K562 (cell line): ENCODE results near the gene DEGS1. TPM values are rescaled to one million over a fixed set of nuclear protein-coding genes. Genes with fewer than 3 reads are reported as not detected.

Experiments
- CAMTA2 ChIP-seq: fragments of 250-450 bp; sonication (Bioruptor Pico); conservative IDR thresholded peaks from 2 replicates; pipeline ENCODE4 v1.5.1; 2022
- CCNT2 ChIP-seq: IDR thresholded peaks from 2 replicates; pipeline ENCODE4 v1.6.1; 2011; ENCODE audit warnings: borderline replicate concordance, low read depth, mild to moderate bottlenecking, moderate library complexity, mixed read lengths, low read length; ENCODE audit not compliant: insufficient read length; ENCODE audit errors: extremely low read depth
- CREB3 ChIP-seq: fragments of 450-650 bp; conservative IDR thresholded peaks from 2 replicates; pipeline ENCODE4 v1.6.1; 2016; ENCODE audit warnings: missing genetic modification characterization, low read depth, mild to moderate bottlenecking, missing compliant biosample characterization, moderate library complexity
- CREM ChIP-seq: IDR thresholded peaks from 2 replicates; pipeline ENCODE4 v1.6.1; 2014; ENCODE audit warnings: antibody characterized with exemption, low read depth
- DACH1 ChIP-seq: fragments of 450-650 bp; IDR thresholded peaks from 2 replicates; pipeline ENCODE4 v1.6.1; 2018; ENCODE audit not compliant: partially characterized antibody
- EHMT2 ChIP-seq: fragments of 450-650 bp; IDR thresholded peaks from 2 replicates; pipeline ENCODE4 v1.6.1; 2018; ENCODE audit warnings: antibody characterized with exemption
- MBD2 ChIP-seq: sonication (generic); IDR thresholded peaks from 2 replicates; pipeline ENCODE4 v1.6.1; 2016; ENCODE audit warnings: low read depth, borderline replicate concordance
- PKNOX1 ChIP-seq: fragments of 450-650 bp; IDR thresholded peaks from 2 replicates; pipeline ENCODE4 v1.6.1; 2016
- PRDM10 ChIP-seq: fragments of 450-650 bp; IDR thresholded peaks from 2 replicates; pipeline ENCODE4 v1.6.1; 2018; ENCODE audit not compliant: partially characterized antibody
- SOX6 ChIP-seq: fragments of 450-650 bp; IDR thresholded peaks from 2 replicates; pipeline ENCODE4 v1.6.1; 2014; ENCODE audit warnings: mild to moderate bottlenecking
- THRAP3 ChIP-seq: fragments of 450-650 bp; IDR thresholded peaks from 2 replicates; pipeline ENCODE4 v1.6.1; 2016; ENCODE audit warnings: mild to moderate bottlenecking, inconsistent platforms, borderline replicate concordance
- ZEB2 ChIP-seq: fragments of 450-650 bp; IDR thresholded peaks from 2 replicates; pipeline ENCODE4 v1.6.1; 2016
- ZFPM2 ChIP-seq: fragments of 250-450 bp; sonication (Bioruptor Pico); IDR thresholded peaks from 2 replicates; pipeline ENCODE4 v1.5.1; 2022; ENCODE audit warnings: mild to moderate bottlenecking
- ZNF583 ChIP-seq: fragments of 250-450 bp; sonication (Bioruptor Pico); IDR thresholded peaks from 2 replicates; pipeline ENCODE4 v1.4.0; 2020
- polyA plus RNA-seq, 8 experiments: library from polyadenylated mRNA; depleted of rRNA in 4 of 8; stranded (reverse) in 5 of 8; unstranded in 3 of 8; fragments of >200 nt; fragmentation: Nextera tagmentation in 2 of 8; fragmentation: Illumina TruSeq in 1 of 8; extraction: Ambion mirVana in 2 of 8; extraction: Trizol in 1 of 8; gene quantifications; 2 replicates each; pipeline versions ENCODE4 v1.2.1 to v1.2.3, GENCODE V29; 2011 to 2014; ENCODE audit warnings: inconsistent platforms in 1 of 8, missing spikeins in 1 of 8
- total RNA-seq, 7 experiments: library from RNA; depleted of rRNA in 6 of 7; stranded (reverse); fragments of >200 nt in 6 of 7; fragmentation: Illumina TruSeq in 2 of 7; extraction: Trizol in 2 of 7; gene quantifications; 2 replicates each; pipeline versions ENCODE4 v1.2.1 to v1.2.3, GENCODE V29; 2011 to 2021; ENCODE audit warnings: low replicate concordance in 1 of 7

The DEGS1 gene
- total and polyA plus RNA-seq, 9 of the 15 experiments (the other 6 are each of a cell fraction or from before 2014, with no cell fraction given): 12.3 to 95.0 (median 38.8) TPM

GRCh38 chr1:224170748-224171478 is 12.1 kb upstream of the DEGS1 start (continued):
- TF ChIP-seq PKNOX1 (no peak), THRAP3 (0 out of 2 replicates have a peak, but pooled peaks have one; percentile 58), CREB3 (tag) (no peak), ZNF583 (CRISPR knock-in tag) (no peak), SOX6 (no peak), ZEB2 (0 out of 2 replicates have a peak, but pooled peaks have one; percentile 35), CAMTA2 (CRISPR knock-in tag) (no peak), MBD2 (no peak), PRDM10 (no peak), EHMT2 (peak; percentile 67; the same call in 1 of the 2 replicates), CCNT2 (no peak), CREM (0 out of 2 replicates have a peak, but pooled peaks have one; percentile 11), DACH1 (no peak), ZFPM2 (CRISPR knock-in tag) (no peak)
